Right cardiac atrium (tissue), 5 donors: ENCODE results near the gene TEX101. TPM values are rescaled to one million over a fixed set of nuclear protein-coding genes. Genes with fewer than 3 reads are reported as not detected.

ENCODE experiments used
- ATAC-seq, 2 donors: fragments of 200-7000 bp; cut with Tn5 transposase; one replicate each; pipeline versions ENCODE4 v1.8.0 to v1.9.1; 2020; ENCODE audit warnings: moderate library complexity in 2 of 2, mild to moderate bottlenecking in 1 of 2
- DNase-seq, 3 donors: peaks; one replicate each; pipeline ENCODE4 v3.0.0-alpha.2; 2020
- H3K27ac ChIP-seq: one replicate; pipeline ENCODE4 v1.5.1; 2013; ENCODE audit warnings: mild to moderate bottlenecking, low read length, control low read depth, moderate library complexity
- H3K27me3 ChIP-seq: one replicate; pipeline ENCODE4 v1.6.1; 2013; ENCODE audit not compliant: control insufficient read depth, insufficient read depth
- H3K4me1 ChIP-seq: one replicate; pipeline ENCODE4 v1.6.1; 2013; ENCODE audit warnings: low read length; ENCODE audit not compliant: control insufficient read depth, insufficient read depth
- H3K4me3 ChIP-seq: one replicate; pipeline ENCODE4 v1.5.1; 2013; ENCODE audit warnings: low read length, control low read depth
- H3K9me3 ChIP-seq: one replicate; pipeline ENCODE4 v1.6.1; 2013; ENCODE audit warnings: low read length; ENCODE audit not compliant: control insufficient read depth
- WGBS: extraction: QIAGEN DNeasy Blood & Tissue Kit; methylation state at CpG from one replicate; pipeline ENCODE4 v1.1.7; 2013; 5-methylcytosine and 5-hydroxymethylcytosine counted together
- intact Hi-C, 4 donors: fragments of 100-400 bp; cut with DNase I; formaldehyde crosslinking; loops; one replicate each; pipeline versions ENCODE4 v1.11.0 to v1.14.0; 2022 to 2023
- polyA plus RNA-seq: library from polyadenylated mRNA; stranded (reverse); fragments of 200-250 nt; gene quantifications from one replicate; pipeline ENCODE4 v1.2.3, GENCODE V29; 2013
- total RNA-seq, 4 donors: library from RNA; stranded (reverse); fragmentation: NEBNext Ultra II Directional; extraction: Animal tissue kit (Norgen Biotek cat#: 25700); gene quantifications; one replicate each; pipeline ENCODE4 v1.2.1, GENCODE V29; 2021
- donor health status: healthy with polysubstance abuse.
- donor health status: DM: no; HTN: yes; CAD: no.
- donor health status: DM: no; HTN: no; CAD: no.
- donor health status: DM: no; HTN: yes; CAD: no; lungs with severe emphysema.
- donor health status: DM: yes; HTN: yes; CAD: no.

The TEX101 gene
- total and polyA plus RNA-seq, 5 donors = not detected

DNA sequence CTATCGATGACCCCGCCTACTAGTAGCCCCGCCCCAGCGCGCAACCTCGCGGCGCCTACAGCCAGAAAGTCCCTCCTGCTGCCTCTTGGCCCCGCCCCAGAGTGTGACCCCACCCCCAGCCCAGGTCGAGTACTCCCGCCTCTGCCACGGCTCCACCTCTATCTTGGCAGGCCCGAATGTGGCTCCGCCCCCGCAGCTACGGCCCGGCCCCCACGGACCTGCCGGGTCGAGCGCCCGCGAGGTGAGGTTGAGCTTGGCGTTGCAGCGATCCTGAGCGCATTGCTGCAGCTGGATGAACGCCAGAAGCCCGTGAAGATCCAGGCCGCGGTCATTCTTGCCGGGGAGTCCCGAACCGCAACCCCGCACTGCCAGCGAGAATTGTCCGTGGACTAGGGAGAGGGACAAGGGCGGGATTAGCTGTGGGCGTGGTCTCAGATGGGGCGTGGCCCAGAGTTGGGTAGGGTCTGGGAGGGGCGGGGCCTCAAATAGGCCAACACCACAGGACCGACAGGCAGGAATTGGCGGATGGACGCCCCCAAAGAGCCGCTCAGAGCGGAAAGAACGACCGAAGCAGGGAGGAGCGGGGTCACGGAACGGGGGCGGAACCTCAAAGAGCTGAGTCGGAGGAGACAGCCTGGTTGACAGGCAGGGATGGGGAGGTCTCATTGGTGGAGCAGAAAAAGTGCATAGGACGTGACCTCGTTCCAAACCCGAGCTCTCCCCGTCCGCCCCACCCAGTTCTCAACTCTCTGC is 48.9 kb downstream of the TEX101 start:
- peak; percentile 96 to 97 for ATAC-seq
- intact Hi-C loops = loop anchor here in 2 of 4 donors (5.0 kb wide), 1 partner anchor 39 kb away; the partner anchor contains the start of gene PHLDB3 (in 2 of the 2)
- peak; percentile 98 to 100 (median 99) for DNase-seq
- WGBS = under 1% methylated on average over 57 of the region's 57 CpGs
- H3K4me3 ChIP-seq = peak overlapping the region; percentile 69
- peak overlapping the region; percentile 13 for H3K27ac ChIP-seq
- no peaks in the 10 kb centered on the region for H3K27me3 ChIP-seq
- H3K9me3 ChIP-seq = no peaks in the 10 kb centered on the region
- H3K4me1 ChIP-seq = no peaks in the 10 kb centered on the region

- Histone ChIP-seq H3K4me3 (peak overlapping the region; percentile 69), H3K4me1 (no peaks in the 10 kb centered on the region), H3K27me3 (no peaks in the 10 kb centered on the region), H3K9me3 (no peaks in the 10 kb centered on the region), H3K27ac (peak overlapping the region; percentile 13)
- ATAC-seq = peak; percentile 82
- DNase-seq = peak; percentile 83 to 94 (median 93)
- intact Hi-C loops = loop anchor here in 2 of 4 donors (5.0 kb wide), 1 partner anchor 38 kb away; the partner anchor contains the start of gene PHLDB3 (in 2 of the 2)
- 6% methylated on average over 33 of the region's 33 CpGs for WGBS
Measured at GRCh38 chr19:43464134-43464775, 49.6 kb downstream of the TEX101 start.

DNA sequence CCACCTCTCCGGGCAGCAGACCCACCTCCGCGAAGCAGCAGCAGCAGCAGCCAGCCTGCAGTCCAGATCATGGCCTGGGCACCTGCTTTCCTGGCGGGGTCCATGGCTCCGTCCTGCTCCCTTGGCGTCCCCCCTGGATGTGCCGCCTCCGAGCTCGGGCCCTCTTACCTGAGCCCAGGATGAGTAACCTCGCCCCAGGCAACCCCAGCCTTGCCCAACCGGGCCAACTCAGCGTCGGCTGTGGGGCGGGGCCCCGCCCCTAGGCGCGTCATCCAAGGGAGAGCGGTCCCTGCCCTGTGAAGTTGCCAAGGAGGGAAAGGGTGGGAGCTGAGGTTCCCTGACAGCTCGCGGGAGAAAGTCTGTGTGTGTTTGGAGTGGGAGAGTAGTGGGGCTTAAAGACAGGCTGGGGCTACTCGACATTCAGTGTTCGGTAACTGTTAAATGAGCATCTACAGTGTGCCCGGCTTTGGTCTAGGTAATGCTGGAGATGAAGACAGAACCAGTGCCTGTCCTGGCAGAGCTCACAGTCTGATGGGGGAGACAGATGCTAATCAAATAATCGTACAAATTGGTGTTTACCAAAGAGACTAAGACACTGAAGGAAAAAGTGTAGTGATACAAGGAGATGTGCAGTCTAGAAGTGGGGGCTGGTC is 50.9 kb downstream of the TEX101 start, which contains the start of gene LYPD3:
TSS of gene LYPD3 (minus strand) at position 141 of the 653 bp plus-strand sequence. CDS start at position 104, 37 bp downstream.
- H3K4me3 ChIP-seq = peak within 1 kb of the TSS; percentile 69
- 32% methylated on average over 24 of the region's 24 CpGs for WGBS
- ATAC-seq = no peak
- peak; percentile 54 to 75 (median 60) for DNase-seq
- no peaks in the 10 kb centered on the region for H3K27me3 ChIP-seq
- no peaks in the 10 kb centered on the region for H3K4me1 ChIP-seq
- no peak within 1 kb of the TSS for H3K27ac ChIP-seq
- intact Hi-C loops = no loop called here
- no peaks in the 10 kb centered on the region for H3K9me3 ChIP-seq

GRCh38 chr19:43466793-43467192 is 52.1 kb downstream of the TEX101 start:
- Histone ChIP-seq H3K27me3 (no peaks in the 10 kb centered on the region), H3K4me1 (no peaks in the 10 kb centered on the region), H3K4me3 (no peak overlapping the region), H3K9me3 (no peaks in the 10 kb centered on the region), H3K27ac (no peak overlapping the region)
- WGBS = 94% methylated on average over 1 of the region's 1 CpG
- intact Hi-C loops = no loop called here
- DNase-seq (no peak), ATAC-seq (no peak)

DNA sequence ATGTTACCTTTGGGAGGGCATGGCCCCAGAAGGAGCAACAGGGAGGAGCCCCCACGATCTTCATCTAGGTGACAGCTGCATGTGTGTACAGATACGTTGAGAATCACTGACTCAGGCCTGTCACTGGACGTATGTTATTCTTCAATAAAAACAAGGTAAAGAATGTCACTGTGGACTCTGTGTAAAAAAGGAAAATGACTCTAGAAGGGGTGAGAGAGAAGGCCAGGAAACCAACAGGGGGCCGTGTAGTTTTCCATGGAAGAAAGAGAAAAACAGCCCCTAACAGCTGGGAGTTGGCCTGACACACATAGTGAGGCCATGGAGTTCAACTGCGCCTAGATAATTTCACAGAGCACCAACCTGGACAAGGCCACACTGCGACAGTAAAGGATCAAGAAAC is 52.6 kb downstream of the TEX101 start:
- ATAC-seq (no peak), DNase-seq (no peak)
- Histone ChIP-seq H3K27me3 (no peaks in the 10 kb centered on the region), H3K4me3 (no peak overlapping the region), H3K4me1 (no peaks in the 10 kb centered on the region), H3K9me3 (no peaks in the 10 kb centered on the region), H3K27ac (no peak overlapping the region)
- 86% methylated on average over 6 of the region's 6 CpGs for WGBS
- intact Hi-C loops = no loop called here

- Histone ChIP-seq H3K27ac (no peak overlapping the region), H3K9me3 (no peaks in the 10 kb centered on the region), H3K4me1 (no peaks in the 10 kb centered on the region), H3K4me3 (no peak overlapping the region), H3K27me3 (no peaks in the 10 kb centered on the region)
- DNase-seq (no peak), ATAC-seq (no peak)
- 89% methylated on average over 4 of the region's 4 CpGs for WGBS
- intact Hi-C loops = no loop called here
Measured at GRCh38 chr19:43467730-43468129, 53.0 kb downstream of the TEX101 start.

Other genes with a start within 250 kb of the TEX101 start
- gene PSG5, start 228.4 kb upstream of the TEX101 start, total RNA-seq = not detected
- not detected for gene PSG5, start 228.4 kb upstream of the TEX101 start, polyA plus RNA-seq
- gene PSG4, start 209.3 kb upstream of the TEX101 start, total RNA-seq = not detected
- gene PSG4, start 209.3 kb upstream of the TEX101 start, polyA plus RNA-seq = not detected
- gene PSG9, start 145.4 kb upstream of the TEX101 start, total RNA-seq = not detected
- gene PSG9, start 145.4 kb upstream of the TEX101 start, polyA plus RNA-seq = not detected
- under 1 TPM in 3 of 4 donors, not detected in 1; 0.15 to 0.72 (median 0.17) TPM for gene CD177, start 61.2 kb upstream of the TEX101 start, total RNA-seq
- gene CD177, start 61.2 kb upstream of the TEX101 start, polyA plus RNA-seq = 0.02 TPM
- 1 to 10 TPM in 1 of 4 donors, under 1 TPM in 3; 0.53 to 1.5 (median 0.75) TPM for gene LYPD3, start 50.7 kb downstream of the TEX101 start, total RNA-seq
- gene LYPD3, start 50.7 kb downstream of the TEX101 start, polyA plus RNA-seq = 0.97 TPM
- gene PHLDB3, start 89.9 kb downstream of the TEX101 start, total RNA-seq = 10 to 100 TPM in 2 of 4 donors, 1 to 10 TPM in 2; 6.3 to 11.4 (median 8.7) TPM
- gene PHLDB3, start 89.9 kb downstream of the TEX101 start, polyA plus RNA-seq = 6.9 TPM
- 10 to 100 TPM; 12.6 to 18.2 (median 14.9) TPM for gene ETHE1, start 112.3 kb downstream of the TEX101 start, total RNA-seq
- gene ETHE1, start 112.3 kb downstream of the TEX101 start, polyA plus RNA-seq = 14.1 TPM
- 1 to 10 TPM; 1.4 to 3.2 (median 2.4) TPM for gene ZNF575, start 118.3 kb downstream of the TEX101 start, total RNA-seq
- 0.97 TPM for gene ZNF575, start 118.3 kb downstream of the TEX101 start, polyA plus RNA-seq
- 10 to 100 TPM; 13.5 to 17.1 (median 15.6) TPM for gene XRCC1, start 160.6 kb downstream of the TEX101 start, total RNA-seq
- gene XRCC1, start 160.6 kb downstream of the TEX101 start, polyA plus RNA-seq = 11.2 TPM
- gene PINLYP, start 160.9 kb downstream of the TEX101 start, total RNA-seq = 1 to 10 TPM; 3.8 to 6.8 (median 4.9) TPM
- 9.8 TPM for gene PINLYP, start 160.9 kb downstream of the TEX101 start, polyA plus RNA-seq
- gene IRGQ, start 181.2 kb downstream of the TEX101 start, total RNA-seq = 10 to 100 TPM; 19.4 to 29.2 (median 24.7) TPM
- gene IRGQ, start 181.2 kb downstream of the TEX101 start, polyA plus RNA-seq = 9.4 TPM
- gene ZNF576, start 181.7 kb downstream of the TEX101 start, total RNA-seq = 10 to 100 TPM; 11.5 to 15.4 (median 13.0) TPM
- 11.6 TPM for gene ZNF576, start 181.7 kb downstream of the TEX101 start, polyA plus RNA-seq
- gene SRRM5, start 197.2 kb downstream of the TEX101 start, total RNA-seq = under 1 TPM in 3 of 4 donors, not detected in 1; 0.23 to 0.29 (median 0.28) TPM
- gene SRRM5, start 197.2 kb downstream of the TEX101 start, polyA plus RNA-seq = 0.34 TPM
- gene ZNF428, start 204.7 kb downstream of the TEX101 start, total RNA-seq = 10 to 100 TPM; 41.4 to 50.6 (median 45.7) TPM
- gene ZNF428, start 204.7 kb downstream of the TEX101 start, polyA plus RNA-seq = 65.0 TPM
- gene CADM4, start 225.0 kb downstream of the TEX101 start, total RNA-seq = 10 to 100 TPM; 12.4 to 15.9 (median 14.1) TPM
- gene CADM4, start 225.0 kb downstream of the TEX101 start, polyA plus RNA-seq = 17.6 TPM